ENCODE results near the gene VPS26C.

The VPS26C gene

GRCh38 chr21:37249112-37249904 lies 17.8 kb downstream of the VPS26C start:
- no peaks in the 10 kb centered on the region for H3K27me3 ChIP-seq
- peaks cover 15 to 16% of the 10 kb centered on the region in 2 experiments for H3K4me1 ChIP-seq (ENCODE audit: control insufficient read depth in 1 of 2, insufficient read depth in 1 of 2, low read depth in 1 of 2, low read length in 1 of 2)
- no peaks in the 10 kb centered on the region for H3K9me3 ChIP-seq
- H3K36me3 ChIP-seq = no peaks in the 10 kb centered on the region
- H3K4me3 ChIP-seq (ENCODE audit: low read depth in 1 of 2, low read length in 1 of 2) = no peak overlapping the region
- no peak overlapping the region for H3K27ac ChIP-seq
- TF ChIP-seq CTCF (IDR thresholded peaks at IDR 0.05) = no peak

- H3K27me3 ChIP-seq = no peaks in the 10 kb centered on the region
Measured at GRCh38 chr21:37248298-37248697, 18.8 kb downstream of the VPS26C start.

GRCh38 chr21:37245151-37245550 lies 22.0 kb downstream of the VPS26C start:
- Histone ChIP-seq H3K9me3 (no peaks in the 10 kb centered on the region), H3K36me3 (peaks cover 13% of the 10 kb centered on the region), H3K27me3 (no peaks in the 10 kb centered on the region), H3K27ac (no peak overlapping the region), H3K4me3 (ENCODE audit: low read depth in 1 of 2, low read length in 1 of 2) (no peak overlapping the region), H3K4me1 (ENCODE audit: control insufficient read depth in 1 of 2, insufficient read depth in 1 of 2, low read depth in 1 of 2, low read length in 1 of 2) (no peaks in the 10 kb centered on the region)
- TF ChIP-seq CTCF (IDR thresholded peaks at IDR 0.05) = no peak

More at GRCh38 chr21:37248298-37248697, 18.8 kb downstream of the VPS26C start:
- Histone ChIP-seq H3K4me3 (ENCODE audit: low read depth in 1 of 2, low read length in 1 of 2) (no peak overlapping the region), H3K36me3 (no peaks in the 10 kb centered on the region), H3K27ac (no peak overlapping the region), H3K4me1 (ENCODE audit: control insufficient read depth in 1 of 2, insufficient read depth in 1 of 2, low read depth in 1 of 2, low read length in 1 of 2) (peaks cover 15 to 16% of the 10 kb centered on the region in 2 experiments), H3K9me3 (no peaks in the 10 kb centered on the region)
- no peak for TF ChIP-seq CTCF (IDR thresholded peaks at IDR 0.05)

GRCh38 chr21:37244501-37245095 lies 22.5 kb downstream of the VPS26C start:
- no peaks in the 10 kb centered on the region for H3K9me3 ChIP-seq

GRCh38 chr21:37243961-37244360 lies 23.2 kb downstream of the VPS26C start:
- Histone ChIP-seq H3K27ac (no peak overlapping the region), H3K4me3 (ENCODE audit: low read depth in 1 of 2, low read length in 1 of 2) (no peak overlapping the region)
- no peak for TF ChIP-seq CTCF (IDR thresholded peaks at IDR 0.05)

More at GRCh38 chr21:37244501-37245095, 22.5 kb downstream of the VPS26C start:
- Histone ChIP-seq H3K4me3 (ENCODE audit: low read depth in 1 of 2, low read length in 1 of 2) (no peak overlapping the region), H3K27ac (no peak overlapping the region), H3K4me1 (ENCODE audit: control insufficient read depth in 1 of 2, insufficient read depth in 1 of 2, low read depth in 1 of 2, low read length in 1 of 2) (no peaks in the 10 kb centered on the region), H3K36me3 (peaks cover 19% of the 10 kb centered on the region), H3K27me3 (no peaks in the 10 kb centered on the region)
- TF ChIP-seq CTCF (IDR thresholded peaks at IDR 0.05) = no peak

More at GRCh38 chr21:37243961-37244360, 23.2 kb downstream of the VPS26C start:
- peaks cover 23% of the 10 kb centered on the region for H3K36me3 ChIP-seq
- no peaks in the 10 kb centered on the region for H3K27me3 ChIP-seq
- H3K9me3 ChIP-seq = no peaks in the 10 kb centered on the region
- no peaks in the 10 kb centered on the region for H3K4me1 ChIP-seq (ENCODE audit: control insufficient read depth in 1 of 2, insufficient read depth in 1 of 2, low read depth in 1 of 2, low read length in 1 of 2)
